Measurements from ENCODE around the gene PLCB2. TPM values are rescaled to one million over a fixed set of nuclear protein-coding genes. Genes with fewer than 3 reads are reported as not detected.

PLCB2 gene
- total and polyA plus RNA-seq, 9 of the 15 experiments (the other 6 are each of a cell fraction or from before 2014, with no cell fraction given) = 0.37 to 12.3 (median 8.0) TPM

- TF ChIP-seq BRCA1 (IDR thresholded peaks at IDR 0.05) (no peak), BRCA1 (CRISPR knock-in tag; IDR thresholded peaks at IDR 0.05) (no peak), MGA (IDR thresholded peaks at IDR 0.05) (peak; percentile 97), KLF10 (CRISPR knock-in tag; IDR thresholded peaks at IDR 0.05) (no peak), E2F4 (CRISPR knock-in tag; IDR thresholded peaks at IDR 0.05; ENCODE audit: low read depth) (peak; percentile 58; the same call in 1 of the 2 replicates), PML (IDR thresholded peaks at IDR 0.05; ENCODE audit: low read length) (no peak), ETS1 (conservative IDR thresholded peaks at IDR 0.05; ENCODE audit: control insufficient read depth, low read depth, low read length) (peak; percentile 62; the same call in 1 of the 2 replicates), ZBTB2 (IDR thresholded peaks at IDR 0.05) (no peak), USF1 (CRISPR knock-in tag; IDR thresholded peaks at IDR 0.05) (0 out of 2 replicates have a peak, but pooled peaks have one; percentile 27), NR2C1 (IDR thresholded peaks at IDR 0.05) (no peak), NR2C1 (tag; IDR thresholded peaks at IDR 0.05) (no peak), ZKSCAN1 (IDR thresholded peaks at IDR 0.05; ENCODE audit: low read depth, low read length) (no peak)
Observed at GRCh38 chr15:40323239-40323952, 15.7 kb upstream of the PLCB2 start, which contains the start of gene INAFM2 (continued).
